CMK (cell line): ENCODE measurements around the gene COX7A1.
"Not testable (repeated sequence)": the region's sequence is repeated elsewhere in the genome, so short reads cannot be mapped to it uniquely, and the experiment has no call there.

Experiments
- DNase-seq: peaks from one replicate; pipeline ENCODE4 v3.0.0-alpha.2; 2010; ENCODE audit warnings: low read depth

COX7A1 gene

GRCh38 chr19:36141039-36141927 is 11.0 kb downstream of the COX7A1 start:
- DNase-seq = peak; percentile 73

GRCh38 chr19:36140304-36141038 is 11.8 kb downstream of the COX7A1 start:
- DNase-seq = peak; percentile 43

- peak; percentile 94 for DNase-seq
Measured at GRCh38 chr19:36139473-36140303, 12.6 kb downstream of the COX7A1 start, which contains the start of gene CAPNS1. Gene CAPNS1 (plus strand): TSS chr19:36140066. CDS start chr19:36141012, 946 bp downstream.

GRCh38 chr19:36139120-36139472 is 13.2 kb downstream of the COX7A1 start:
- no peak for DNase-seq

DNA sequence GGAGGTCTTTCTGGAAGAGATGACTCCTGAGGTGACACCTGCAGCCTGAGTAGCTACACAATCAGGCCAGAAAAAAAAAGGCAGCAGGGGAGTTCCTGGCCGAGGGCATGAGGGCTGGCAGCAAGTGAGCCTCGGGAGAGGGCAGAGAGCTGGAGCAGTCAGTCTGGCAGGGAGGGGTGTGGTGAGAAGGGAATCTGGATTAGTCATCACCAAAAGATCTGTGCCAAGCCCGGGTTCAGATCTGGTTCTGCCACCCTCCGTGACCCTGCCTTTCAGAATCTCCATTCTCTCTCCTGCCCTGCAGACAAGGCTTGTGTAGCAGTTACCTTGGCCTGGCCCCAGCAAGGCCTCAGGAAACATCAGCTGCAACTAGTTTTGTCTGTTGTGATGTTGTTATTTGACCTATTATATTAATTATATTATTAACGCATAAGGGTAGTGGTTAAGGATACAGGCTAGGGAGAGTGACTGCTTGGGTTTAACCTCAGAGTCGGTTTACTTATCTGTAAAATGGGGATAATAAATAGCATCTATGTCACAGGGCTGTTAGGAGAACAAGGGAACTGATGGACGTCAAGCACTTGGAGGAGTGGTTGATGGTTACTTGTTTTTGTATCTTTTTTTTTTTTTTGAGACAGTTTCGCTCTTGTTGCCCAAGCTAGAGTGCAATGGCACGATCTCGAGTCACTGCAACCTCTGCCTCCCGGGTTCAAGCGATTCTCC is 15.1 kb downstream of the COX7A1 start:
- DNase-seq = no peak

- DNase-seq = not testable (repeated sequence)
Measured at GRCh38 chr19:36134867-36135266, 17.4 kb downstream of the COX7A1 start.

- DNase-seq = not testable (repeated sequence)
Measured at GRCh38 chr19:36131221-36131620, 21.0 kb downstream of the COX7A1 start.

GRCh38 chr19:36128392-36128736 is 23.9 kb downstream of the COX7A1 start:
- peak; percentile 38 for DNase-seq

DNA sequence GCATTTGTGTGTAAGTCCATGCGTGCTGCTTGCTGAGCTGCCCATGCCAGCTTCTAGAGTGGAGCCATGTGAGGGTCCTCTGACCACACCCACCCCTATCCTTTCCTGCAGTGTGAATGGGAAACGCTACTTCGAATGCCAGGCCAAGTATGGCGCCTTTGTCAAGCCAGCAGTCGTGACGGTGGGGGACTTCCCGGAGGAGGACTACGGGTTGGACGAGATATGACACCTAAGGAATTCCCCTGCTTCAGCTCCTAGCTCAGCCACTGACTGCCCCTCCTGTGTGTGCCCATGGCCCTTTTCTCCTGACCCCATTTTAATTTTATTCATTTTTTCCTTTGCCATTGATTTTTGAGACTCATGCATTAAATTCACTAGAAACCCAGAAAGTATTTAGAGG is 26.7 kb downstream of the COX7A1 start:
- no peak for DNase-seq

DNA sequence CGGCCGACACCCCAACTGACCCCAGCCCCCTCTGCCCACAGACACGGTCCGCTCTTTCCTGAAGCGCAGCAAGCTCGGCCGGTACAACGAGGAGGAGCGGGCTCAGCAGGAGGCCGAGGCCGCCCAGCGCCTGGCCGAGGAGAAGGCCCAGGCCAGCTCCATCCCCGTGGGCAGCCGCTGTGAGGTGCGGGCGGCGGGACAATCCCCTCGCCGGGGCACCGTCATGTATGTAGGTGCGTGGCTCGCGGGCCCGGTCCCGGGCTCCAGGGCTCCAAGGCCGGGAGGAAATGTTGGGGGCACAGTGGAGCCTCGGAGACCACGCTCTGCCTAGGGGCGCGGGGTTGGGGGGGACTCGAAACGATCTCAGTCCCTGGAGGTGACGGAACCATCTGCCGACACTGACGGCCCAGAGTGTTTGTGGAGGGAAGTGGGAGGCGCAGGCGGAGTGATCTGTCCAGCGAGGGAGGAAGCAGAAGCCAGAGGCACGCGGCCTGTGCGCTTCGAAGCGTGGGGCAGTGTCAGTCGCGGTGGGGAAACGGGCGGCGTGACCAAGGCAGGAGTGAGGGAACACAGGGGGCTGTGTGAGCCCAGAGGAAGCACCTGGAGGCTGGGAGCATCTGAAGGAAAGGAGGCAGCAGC is 30.6 kb downstream of the COX7A1 start:
- no peak for DNase-seq

DNA sequence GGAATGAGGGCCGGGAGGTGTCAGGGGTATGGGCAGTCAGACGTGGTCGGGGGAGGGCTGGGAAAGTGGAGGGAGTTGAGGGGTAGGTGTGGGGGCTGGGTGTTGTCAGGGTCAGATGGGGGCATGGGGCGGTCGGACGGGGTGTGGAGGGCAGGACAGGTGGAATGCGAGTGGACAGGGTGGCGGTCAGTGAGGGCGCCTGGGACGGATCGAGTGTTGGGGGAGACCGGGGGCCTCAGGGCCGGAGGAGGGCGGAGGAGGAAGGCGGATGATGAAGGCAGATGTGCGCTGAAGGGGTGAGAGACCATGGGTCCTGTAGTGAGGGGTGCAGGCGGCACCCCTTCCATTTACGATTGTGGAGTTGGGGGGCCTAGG is 31.3 kb downstream of the COX7A1 start:
- DNase-seq = no peak

GRCh38 chr19:36120092-36120983 is 31.9 kb downstream of the COX7A1 start:
- DNase-seq = no peak

- DNase-seq = no peak
Measured at GRCh38 chr19:36116344-36116637, 36.0 kb downstream of the COX7A1 start.

DNA sequence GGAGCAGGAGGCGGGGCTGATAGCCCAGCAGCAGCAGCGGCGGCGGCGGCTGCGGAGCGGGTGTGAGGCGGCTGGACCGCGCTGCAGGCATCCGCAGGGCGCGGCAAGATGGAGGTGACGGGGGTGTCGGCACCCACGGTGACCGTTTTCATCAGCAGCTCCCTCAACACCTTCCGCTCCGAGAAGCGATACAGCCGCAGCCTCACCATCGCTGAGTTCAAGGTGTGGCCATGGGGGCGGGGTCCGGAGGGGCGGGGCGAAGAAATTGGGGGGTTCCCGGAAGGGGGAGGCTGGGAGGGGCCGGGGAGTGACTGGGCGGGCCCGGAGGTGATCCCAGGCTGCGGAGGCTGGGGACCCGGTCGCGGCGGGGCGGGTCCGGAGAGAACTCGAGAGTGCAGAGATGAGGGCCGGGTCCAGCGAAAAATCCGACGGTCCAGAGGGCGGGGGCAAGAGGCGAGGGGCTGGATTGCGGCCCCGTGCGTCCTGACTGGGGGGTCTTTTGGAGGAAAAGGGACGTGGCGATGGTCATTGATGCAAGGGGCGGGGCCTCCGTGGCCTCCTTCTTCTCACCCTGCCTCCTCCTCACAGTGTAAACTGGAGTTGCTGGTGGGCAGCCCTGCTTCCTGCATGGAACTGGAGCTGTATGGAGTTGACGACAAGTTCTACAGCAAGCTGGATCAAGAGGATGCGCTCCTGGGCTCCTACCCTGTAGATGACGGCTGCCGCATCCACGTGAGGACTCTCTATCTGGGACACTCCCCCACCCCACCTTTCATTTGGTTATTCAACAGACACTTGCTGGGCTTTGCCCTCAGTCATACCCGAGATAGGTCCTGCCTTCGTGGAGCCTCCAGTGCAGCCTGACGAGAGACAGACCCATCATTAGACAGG is 36.5 kb downstream of the COX7A1 start, which contains the start of gene TBCB:
TBCB (plus strand) TSS at position 16 of the 891 bp plus-strand sequence; CDS start at position 109, 93 bp downstream.
- peak; percentile 59 for DNase-seq

DNA sequence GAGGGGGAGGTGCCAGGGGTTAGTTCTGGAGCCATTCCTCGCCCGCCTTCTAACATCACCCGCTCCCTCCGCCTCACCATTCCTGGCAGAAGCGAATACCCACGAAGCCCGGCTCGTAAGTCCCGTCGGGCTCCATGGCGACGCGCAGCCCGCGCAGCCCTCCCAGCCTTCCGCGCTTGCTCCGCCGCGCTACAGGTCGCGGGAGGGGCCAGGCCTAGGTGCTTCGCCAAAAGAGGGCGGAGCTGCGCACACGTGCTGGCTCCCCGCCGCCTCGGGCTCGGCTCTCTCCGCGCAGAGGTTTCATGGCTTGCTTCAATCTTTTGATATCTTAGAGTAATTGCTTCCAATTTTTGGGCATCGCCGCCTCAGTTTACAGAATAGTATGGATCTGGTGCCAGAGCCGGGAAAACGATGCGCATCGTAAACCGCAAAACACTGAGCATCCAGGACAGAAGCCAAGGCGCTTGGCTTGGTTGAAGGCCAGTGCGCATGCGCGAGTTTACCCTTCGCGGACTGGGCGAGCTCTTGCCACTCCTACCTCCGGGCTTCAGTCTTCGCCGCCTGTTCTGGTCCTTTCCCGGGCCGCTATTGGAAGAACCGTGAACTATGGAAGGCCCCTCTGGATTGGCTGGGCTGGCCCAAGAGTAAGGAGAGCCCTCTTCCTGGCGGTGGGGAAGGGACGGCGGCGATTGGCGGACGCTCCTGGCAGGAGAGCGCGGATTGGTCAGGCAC is 37.4 kb downstream of the COX7A1 start, which contains the start of gene POLR2I:
POLR2I (minus strand) TSS at position 155 of the 732 bp plus-strand sequence; CDS start at position 136, 19 bp downstream.
- DNase-seq = peak; percentile 97

DNA sequence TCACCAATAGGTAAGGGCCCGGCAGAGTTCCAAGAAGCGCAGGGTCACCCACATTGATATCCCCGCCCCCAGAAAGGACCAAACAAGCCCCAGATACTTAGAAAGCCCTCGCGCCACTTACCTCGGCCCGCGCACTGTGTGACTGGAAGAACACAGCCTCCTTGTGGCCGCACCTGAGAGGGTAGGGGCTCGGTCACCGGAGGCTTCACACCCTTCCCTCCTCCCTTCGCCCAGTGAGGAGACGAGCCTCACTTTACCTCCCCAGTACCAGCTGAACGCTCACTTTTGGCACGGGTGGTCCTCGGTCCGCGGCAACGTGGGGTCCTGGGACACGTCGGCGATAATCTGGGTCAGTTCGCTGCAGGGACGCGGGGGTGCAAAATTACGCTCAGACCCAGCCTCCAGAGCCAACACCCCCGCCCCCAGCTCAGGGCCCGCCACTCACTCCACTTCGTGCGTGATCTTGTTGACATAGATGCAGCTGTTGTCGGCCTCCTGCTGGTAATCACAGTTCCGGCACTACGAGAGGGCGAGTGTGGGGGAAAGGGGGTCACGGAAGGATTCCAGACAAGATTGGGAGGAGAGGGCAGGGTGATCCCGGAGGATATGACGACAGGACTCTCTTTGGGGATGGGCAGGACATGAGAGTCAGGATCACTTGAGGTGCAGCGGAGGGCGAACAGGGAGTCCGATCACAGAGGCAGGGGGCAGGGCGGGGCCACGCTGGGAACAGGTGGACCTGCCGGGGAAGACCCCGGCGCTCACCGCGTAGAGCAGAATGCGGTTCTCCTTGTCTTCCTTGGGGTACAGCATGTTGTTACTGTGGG is 38.1 kb downstream of the COX7A1 start:
- DNase-seq = no peak

DNA sequence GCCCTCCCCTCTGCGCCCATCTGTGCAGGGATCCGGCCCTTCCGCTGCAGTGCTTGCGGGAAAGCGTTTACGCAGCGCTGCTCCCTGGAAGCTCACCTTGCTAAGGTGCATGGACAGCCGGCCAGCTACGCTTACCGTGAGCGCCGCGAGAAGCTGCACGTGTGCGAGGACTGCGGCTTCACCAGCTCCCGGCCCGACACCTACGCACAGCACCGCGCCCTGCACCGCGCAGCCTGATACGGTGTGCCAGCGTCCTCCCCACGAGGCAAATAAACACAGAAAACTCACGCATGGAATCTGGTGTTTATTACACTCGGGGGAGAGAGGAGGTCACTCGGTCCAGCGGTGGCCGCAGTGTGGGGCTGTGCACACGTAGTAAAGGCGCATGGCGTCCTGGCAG is 38.8 kb downstream of the COX7A1 start:
- DNase-seq = no peak
